Loucy (cell line): ENCODE results near the gene NSUN3.

Experiments
- H2AFZ ChIP-seq: fragments of 200-600 bp; sonication (generic); 2 replicates; pipeline ENCODE4 v1.6.0; 2016; ENCODE audit warnings: antibody characterized with exemption, mild to moderate bottlenecking, low read length, moderate library complexity
- H3F3A ChIP-seq: fragments of 200-600 bp; 2 replicates; pipeline ENCODE4 v1.6.0; 2016; ENCODE audit warnings: antibody characterized with exemption, low read depth, mild to moderate bottlenecking
- H3K27me3 ChIP-seq: fragments of 200-600 bp; sonication (generic); 2 replicates; pipeline ENCODE4 v1.6.1; 2014; ENCODE audit warnings: low read length, mild to moderate bottlenecking; ENCODE audit not compliant: insufficient read depth, poor library complexity, severe bottlenecking
- H3K36me3 ChIP-seq: fragments of 200-600 bp; sonication (generic); 2 replicates; pipeline ENCODE4 v1.6.1; 2016; ENCODE audit warnings: low read length; ENCODE audit not compliant: insufficient read depth
- H3K4me1 ChIP-seq: fragments of 200-600 bp; sonication (generic); 2 replicates; pipeline ENCODE4 v1.5.1; 2014; ENCODE audit warnings: low read length, mild to moderate bottlenecking; ENCODE audit not compliant: insufficient read depth, poor library complexity, severe bottlenecking
- H3K4me2 ChIP-seq: fragments of 200-600 bp; sonication (generic); 2 replicates; pipeline ENCODE4 v1.6.0; 2014; ENCODE audit warnings: antibody characterized with exemption, low read length, low read depth, mild to moderate bottlenecking; ENCODE audit not compliant: poor library complexity, severe bottlenecking
- H3K4me3 ChIP-seq: fragments of 200-600 bp; sonication (generic); 2 replicates; pipeline ENCODE4 v1.5.1; 2014; ENCODE audit warnings: low read length, mild to moderate bottlenecking, mixed read lengths; ENCODE audit not compliant: poor library complexity, severe bottlenecking
- H3K79me2 ChIP-seq: fragments of 200-600 bp; sonication (generic); 2 replicates; pipeline ENCODE4 v1.6.1; 2014; ENCODE audit warnings: low read length; ENCODE audit not compliant: insufficient read depth
- H3K9ac ChIP-seq: fragments of 200-600 bp; sonication (generic); 2 replicates; pipeline ENCODE4 v1.6.0; 2014; ENCODE audit warnings: mild to moderate bottlenecking, low read depth, low read length, moderate library complexity; ENCODE audit not compliant: poor library complexity, severe bottlenecking
- H3K9me2 ChIP-seq: fragments of 200-600 bp; sonication (generic); replicated peaks from 2 replicates; pipeline ENCODE4 v1.6.1; 2016; ENCODE audit warnings: low read depth, low read length, mixed read lengths
- H3K9me3 ChIP-seq: fragments of 200-600 bp; sonication (generic); 2 replicates; pipeline ENCODE4 v1.6.1; 2014; ENCODE audit warnings: mild to moderate bottlenecking, antibody characterized with exemption, low read length, low read depth; ENCODE audit not compliant: insufficient read depth
- H4K20me1 ChIP-seq: fragments of 200-600 bp; sonication (generic); 2 replicates; pipeline ENCODE4 v1.6.0; 2014; ENCODE audit warnings: antibody characterized with exemption, low read length, mild to moderate bottlenecking; ENCODE audit not compliant: insufficient read depth, poor library complexity, severe bottlenecking
- EZH2phosphoT487 ChIP-seq: fragments of 200-600 bp; IDR thresholded peaks from 2 replicates; pipeline ENCODE4 v1.6.1; 2018; ENCODE audit warnings: antibody characterized with exemption, mild to moderate bottlenecking, moderate library complexity, borderline replicate concordance
- TF ChIP-seq, protein P1 (sequence below): fragments of 200-600 bp; sonication (generic); conservative IDR thresholded peaks from 2 replicates; pipeline ENCODE4 v1.5.1; 2014; ENCODE audit warnings: mild to moderate bottlenecking, antibody characterized with exemption, low read length

The NSUN3 gene

DNA sequence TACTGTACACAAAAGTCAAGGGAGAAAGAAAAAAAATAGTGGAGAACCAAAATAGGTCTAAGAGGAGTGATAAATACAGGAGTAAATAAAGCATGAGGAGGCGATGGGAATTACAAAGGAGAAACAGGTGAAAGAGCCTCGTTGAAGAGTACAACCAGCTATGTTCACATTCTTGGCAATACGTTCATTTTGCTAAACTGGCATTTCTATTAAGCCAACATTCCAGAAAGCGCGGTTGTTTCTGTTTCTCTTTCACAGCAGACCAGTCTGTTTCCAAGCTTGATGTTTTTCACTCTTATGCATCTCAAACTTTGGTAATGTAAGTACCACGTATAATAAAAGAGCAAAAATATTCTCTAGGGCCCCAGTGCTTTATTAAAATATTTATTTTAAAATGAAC is 74.5 kb downstream of the NSUN3 start:
- Histone ChIP-seq H2AFZ (no peak overlapping the region), H3K4me3 (no peak overlapping the region), H3K79me2 (no peaks in the 10 kb centered on the region), H3K27me3 (no peaks in the 10 kb centered on the region), H3F3A (no peaks in the 10 kb centered on the region), H3K36me3 (no peaks in the 10 kb centered on the region), H3K9me2 (no peaks in the 10 kb centered on the region), H3K9me3 (no peaks in the 10 kb centered on the region), H3K4me1 (no peaks in the 10 kb centered on the region), H4K20me1 (no peaks in the 10 kb centered on the region), H3K4me2 (no peak overlapping the region), H3K9ac (no peak overlapping the region)
- TF ChIP-seq, protein P1, sequence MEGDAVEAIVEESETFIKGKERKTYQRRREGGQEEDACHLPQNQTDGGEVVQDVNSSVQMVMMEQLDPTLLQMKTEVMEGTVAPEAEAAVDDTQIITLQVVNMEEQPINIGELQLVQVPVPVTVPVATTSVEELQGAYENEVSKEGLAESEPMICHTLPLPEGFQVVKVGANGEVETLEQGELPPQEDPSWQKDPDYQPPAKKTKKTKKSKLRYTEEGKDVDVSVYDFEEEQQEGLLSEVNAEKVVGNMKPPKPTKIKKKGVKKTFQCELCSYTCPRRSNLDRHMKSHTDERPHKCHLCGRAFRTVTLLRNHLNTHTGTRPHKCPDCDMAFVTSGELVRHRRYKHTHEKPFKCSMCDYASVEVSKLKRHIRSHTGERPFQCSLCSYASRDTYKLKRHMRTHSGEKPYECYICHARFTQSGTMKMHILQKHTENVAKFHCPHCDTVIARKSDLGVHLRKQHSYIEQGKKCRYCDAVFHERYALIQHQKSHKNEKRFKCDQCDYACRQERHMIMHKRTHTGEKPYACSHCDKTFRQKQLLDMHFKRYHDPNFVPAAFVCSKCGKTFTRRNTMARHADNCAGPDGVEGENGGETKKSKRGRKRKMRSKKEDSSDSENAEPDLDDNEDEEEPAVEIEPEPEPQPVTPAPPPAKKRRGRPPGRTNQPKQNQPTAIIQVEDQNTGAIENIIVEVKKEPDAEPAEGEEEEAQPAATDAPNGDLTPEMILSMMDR, result no peak
- no peak for TF ChIP-seq EZH2phosphoT487

DNA sequence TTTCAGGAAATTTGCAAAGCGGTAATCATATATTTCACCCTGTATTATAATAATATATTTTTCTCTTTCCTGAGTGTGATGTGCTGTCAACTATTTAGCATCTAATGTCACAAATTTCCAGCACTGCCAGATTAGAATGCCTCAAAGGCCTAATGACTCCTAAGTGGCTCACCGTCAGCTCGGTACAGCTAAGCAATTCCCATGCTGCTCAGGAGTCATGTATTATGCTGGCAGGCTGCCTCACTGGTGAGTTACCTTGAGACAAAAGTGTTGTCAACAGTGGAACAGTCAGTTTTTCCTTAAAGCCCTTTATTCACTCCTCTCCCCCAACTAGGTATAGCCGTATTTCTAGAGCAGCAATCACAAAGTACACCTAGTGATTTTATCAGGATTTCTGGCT is 83.6 kb downstream of the NSUN3 start:
- no peak overlapping the region for H2AFZ ChIP-seq
- no peaks in the 10 kb centered on the region for H3K36me3 ChIP-seq
- H3K9me3 ChIP-seq, result no peaks in the 10 kb centered on the region
- H3K27me3 ChIP-seq, result no peaks in the 10 kb centered on the region
- no peaks in the 10 kb centered on the region for H3F3A ChIP-seq
- H3K79me2 ChIP-seq, result no peaks in the 10 kb centered on the region
- H3K4me1 ChIP-seq, result no peaks in the 10 kb centered on the region
- no peak overlapping the region for H3K9ac ChIP-seq
- TF ChIP-seq, protein P1, result no peak
- no peak for TF ChIP-seq EZH2phosphoT487
- no peak overlapping the region for H3K4me2 ChIP-seq
- no peaks in the 10 kb centered on the region for H4K20me1 ChIP-seq
- no peak overlapping the region for H3K4me3 ChIP-seq
- no peaks in the 10 kb centered on the region for H3K9me2 ChIP-seq

DNA sequence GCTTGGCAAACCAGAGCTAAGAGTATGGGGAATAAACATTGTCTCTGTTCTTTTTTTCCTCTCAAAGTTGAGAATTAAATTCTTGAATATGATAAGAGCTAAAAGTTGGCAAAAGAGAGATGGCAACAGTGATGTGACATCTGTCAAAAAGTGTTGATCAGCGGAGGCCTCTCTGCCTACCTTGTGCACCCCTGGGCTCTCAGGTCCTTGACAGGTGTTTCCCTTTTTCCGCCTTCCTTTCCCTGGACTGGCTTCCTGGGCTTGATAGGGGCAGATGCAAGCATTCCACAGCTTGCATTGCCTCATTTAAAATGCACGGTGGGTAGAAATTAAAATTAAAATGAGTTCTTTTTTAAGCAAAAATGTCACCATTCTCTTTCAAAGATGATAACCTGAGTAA is 84.2 kb downstream of the NSUN3 start:
- H3K4me1 ChIP-seq, result no peaks in the 10 kb centered on the region
- H3K9ac ChIP-seq, result no peak overlapping the region
- no peaks in the 10 kb centered on the region for H3K27me3 ChIP-seq
- no peaks in the 10 kb centered on the region for H3K9me2 ChIP-seq
- no peak overlapping the region for H3K4me3 ChIP-seq
- H3K4me2 ChIP-seq, result no peak overlapping the region
- no peak overlapping the region for H2AFZ ChIP-seq
- no peaks in the 10 kb centered on the region for H3K36me3 ChIP-seq
- TF ChIP-seq, protein P1, result no peak
- H3K9me3 ChIP-seq, result no peaks in the 10 kb centered on the region
- no peaks in the 10 kb centered on the region for H4K20me1 ChIP-seq
- H3K79me2 ChIP-seq, result no peaks in the 10 kb centered on the region
- H3F3A ChIP-seq, result no peaks in the 10 kb centered on the region
